HepG2 (cell line): ENCODE results near the gene GPR55. TPM values are rescaled to one million over a fixed set of nuclear protein-coding genes. Genes with fewer than 3 reads are reported as not detected.

Source experiments
- ATAC-seq: fragments of 200-7000 bp; cut with Tn5 transposase; 3 replicates; pipeline ENCODE4 v1.9.1; 2020; ENCODE audit warnings: mild to moderate bottlenecking, moderate library complexity
- BruUV-seq: library from RNA; stranded (reverse); fragments of 400-500 nt; replicated peaks from 2 replicates; lab custom pipeline; 2021; lab: Mats Ljungman, UMichigan
- CTCF ChIA-PET: fragments of 300-600 bp; formaldehyde crosslinking; extraction: SDS; loops from one replicate; lab custom pipeline; 2021; ENCODE audit warnings: low total read pairs, inconsistent platforms, low intra/inter-chr PET ratio; lab: Yijun Ruan, JAX
- POLR2A ChIA-PET: fragments of 350-600 bp; sonication (Branson Sonifier 250); formaldehyde crosslinking; loops from one replicate; lab custom pipeline; 2020; ENCODE audit warnings: antibody characterized with exemption, inconsistent platforms; lab: Yijun Ruan, JAX
- DNase-seq: peaks from one replicate; pipeline ENCODE4 v3.0.0-alpha.2; 2015; ENCODE audit warnings: low spot score
- FAIRE-seq: peaks from 3 replicates; lab custom pipeline; 2011; peaks lifted over from hg19 to GRCh38; lab: Jason Lieb, UNC
- H2AFZ ChIP-seq: one replicate; pipeline ENCODE4 v1.6.1; 2011; ENCODE audit warnings: low read length, inconsistent platforms
- H3K27ac ChIP-seq: fragments of 300-600 bp; 3 replicates; pipeline ENCODE4 v1.8.0; 2011; ENCODE audit warnings: mixed run types, mild to moderate bottlenecking, mixed read lengths, low read length, inconsistent platforms; ENCODE audit not compliant: insufficient read depth; ENCODE audit errors: extremely low read length
- H3K27me3 ChIP-seq, 2 experiments: fragments of 200-600 bp in 1 of 2; 2 replicates in 1 of 2; 3 replicates in 1 of 2; pipeline versions ENCODE4 v1.6.0 to v1.8.0; 2011; ENCODE audit warnings: low read length in 2 of 2, mild to moderate bottlenecking in 2 of 2, moderate library complexity in 2 of 2, inconsistent platforms in 1 of 2; ENCODE audit not compliant: insufficient read depth in 2 of 2, control insufficient read depth in 1 of 2
- H3K36me3 ChIP-seq, 2 experiments: fragments of 200-600 bp in 1 of 2; replicated peaks in 1 of 2; 2 replicates in 1 of 2; 3 replicates in 1 of 2; pipeline versions ENCODE4 v1.5.1 to v1.8.0; 2011; ENCODE audit warnings: low read length in 2 of 2, inconsistent platforms in 1 of 2; ENCODE audit not compliant: insufficient read depth in 2 of 2, control insufficient read depth in 1 of 2
- H3K4me1 ChIP-seq: 2 replicates; pipeline ENCODE4 v1.5.1; 2012; ENCODE audit warnings: low read length, inconsistent platforms; ENCODE audit not compliant: insufficient read depth
- H3K4me2 ChIP-seq: 2 replicates; pipeline ENCODE4 v1.6.0; 2011; ENCODE audit warnings: low read depth, low read length, inconsistent platforms
- H3K4me3 ChIP-seq, 3 experiments: fragments of 200-600 bp in 1 of 3; sonication (generic), shearing (Covaris generic) in 1 of 3; replicated peaks in 1 of 3; 2 replicates each; pipeline ENCODE4 v1.5.1; 2011 to 2016; ENCODE audit warnings: low read length in 3 of 3, inconsistent platforms in 2 of 3, low read depth in 2 of 3, mild to moderate bottlenecking in 2 of 3, control low read depth in 1 of 3, mixed read lengths in 1 of 3; ENCODE audit not compliant: insufficient read depth in 1 of 3
- H3K79me2 ChIP-seq: one replicate; pipeline ENCODE4 v1.6.1; 2011; ENCODE audit warnings: low read length, inconsistent platforms; ENCODE audit not compliant: insufficient read depth
- H3K9ac ChIP-seq: 2 replicates; pipeline ENCODE4 v1.6.0; 2011; ENCODE audit warnings: mild to moderate bottlenecking, low read depth, low read length, inconsistent platforms; ENCODE audit not compliant: insufficient read depth
- H3K9me3 ChIP-seq: 2 replicates; pipeline ENCODE4 v1.5.1; 2012; ENCODE audit warnings: mild to moderate bottlenecking, low read length
- H4K20me1 ChIP-seq: 2 replicates; pipeline ENCODE4 v1.6.0; 2011; ENCODE audit warnings: inconsistent platforms, mild to moderate bottlenecking, low read length, moderate library complexity; ENCODE audit not compliant: insufficient read depth
- TFDP1 ChIP-seq: IDR thresholded peaks from 2 replicates; pipeline ENCODE4 v1.6.1; 2016; ENCODE audit warnings: missing compliant biosample characterization, missing genetic modification reagents, borderline replicate concordance
- ZNF230 ChIP-seq: sonication (generic); formaldehyde crosslinking; IDR thresholded peaks from 2 replicates; pipeline ENCODE4 v1.4.0; 2020; ENCODE audit warnings: mild to moderate bottlenecking, missing genetic modification reagents
- ZNF280D ChIP-seq: sonication (generic); formaldehyde crosslinking; IDR thresholded peaks from 2 replicates; pipeline ENCODE4 v1.5.1; 2020; ENCODE audit warnings: mild to moderate bottlenecking, missing genetic modification reagents
- ZNF776 ChIP-seq: sonication (generic); formaldehyde crosslinking; IDR thresholded peaks from 2 replicates; pipeline ENCODE4 v1.4.0; 2020; ENCODE audit warnings: mild to moderate bottlenecking, missing genetic modification reagents
- WGBS: methylation state at CpG from one replicate; pipeline ENCODE4 v1.1.6; 2017; ENCODE audit warnings: low lambda C conversion rate; 5-methylcytosine and 5-hydroxymethylcytosine counted together
- in situ Hi-C: cut with HindIII; loops from 2 replicates; pipeline ENCODE4 v1.10.0; 2017; ENCODE audit warnings: low pct_unique_long_range_greater_than_20kb; ENCODE audit not compliant: extremely low pct_ligation_motif_present
- intact Hi-C: fragments of 100-400 bp; cut with micrococcal nuclease; formaldehyde crosslinking; loops from one replicate; pipeline ENCODE4 v1.10.0; 2022; ENCODE audit not compliant: unreplicated experiment
- polyA plus RNA-seq, 8 experiments: library from polyadenylated mRNA; depleted of rRNA in 3 of 8; stranded (reverse) in 7 of 8; unstranded in 1 of 8; fragments of >200 nt; fragmentation: Illumina TruSeq in 4 of 8; extraction: Trizol in 4 of 8; gene quantifications; 2 replicates each; pipeline versions ENCODE4 v1.2.1 to v1.2.3, GENCODE V29; 2011 to 2016; ENCODE audit warnings: low read depth in 4 of 8, missing spikeins in 1 of 8, mixed read lengths in 1 of 8; ENCODE audit not compliant: insufficient read depth in 1 of 8
- total RNA-seq, 5 experiments: library from RNA; depleted of rRNA; stranded (reverse); fragments of >200 nt; fragmentation: Illumina TruSeq; extraction: Trizol; gene quantifications; 2 replicates each; pipeline ENCODE4 v1.2.3, GENCODE V29; 2016; ENCODE audit warnings: low read depth in 1 of 5

Gene GPR55
- total and polyA plus RNA-seq, 2 of the 13 experiments (the other 11 are each of a cell fraction or from before 2014, with no cell fraction given) = not detected

- no peak overlapping the region for H3K9ac ChIP-seq
- 15% methylated on average over 12 of the region's 14 CpGs for WGBS
- H3K79me2 ChIP-seq = no peaks in the 10 kb centered on the region
- H3K4me2 ChIP-seq = no peak overlapping the region
- H3K9me3 ChIP-seq = no peaks in the 10 kb centered on the region; the same call in 1 of the 2 replicates
- no TSS peak for BruUV-seq
- ChIA-PET CTCF (interaction anchor here (0.9 kb wide), 1 partner anchor 46 kb away, joined by 3 read pairs; no protein-coding TSS in a partner anchor), POLR2A (no interaction called here)
- in situ Hi-C loops (no loop called here), intact Hi-C loops (no loop called here)
- ATAC-seq = no peak; the same call in 2 of the 3 replicates
- H3K36me3 ChIP-seq = no peaks in the 10 kb centered on the region
- H3K4me1 ChIP-seq = no peaks in the 10 kb centered on the region
- no peak overlapping the region for H3K4me3 ChIP-seq
- no peaks in the 10 kb centered on the region for H4K20me1 ChIP-seq
- no peak overlapping the region for H3K27ac ChIP-seq
- H3K27me3 ChIP-seq = peaks cover 2 to 51% of the 10 kb centered on the region in 2 experiments
- H2AFZ ChIP-seq = no peak overlapping the region
- no peak for TF ChIP-seq ZNF230 (CRISPR knock-in tag)
- no peak for TF ChIP-seq ZNF776 (CRISPR knock-in tag)
- no peak for TF ChIP-seq ZNF280D
- TF ChIP-seq TFDP1 (CRISPR knock-in tag) = no peak
- FAIRE-seq = no peak
- DNase-seq = no peak
These were observed 16.4 kb upstream of the GPR55 start for GRCh38 chr2:230941202-230942180.
